Hematopoietic multipotent progenitor cell (in vitro differentiated cells): ENCODE results near the gene PPP1CA. TPM values are rescaled to one million over a fixed set of nuclear protein-coding genes. Genes with fewer than 3 reads are reported as not detected.
"Not testable (repeated sequence)": the region's sequence is repeated elsewhere in the genome, so short reads cannot be mapped to it uniquely, and the experiment has no call there.

ENCODE experiments used
- DNase-seq, 3 donors: peaks; one replicate each; pipeline ENCODE4 v3.0.0-alpha.2; 2011 to 2015; ENCODE audit warnings: low read depth in 2 of 3, low spot score in 2 of 3
- total RNA-seq: library from RNA; depleted of rRNA; stranded (reverse); fragments of >200 nt; gene quantifications from one replicate; pipeline ENCODE4 v1.2.3, GENCODE V29; 2012

The PPP1CA gene
- total RNA-seq, 1 donor = 328 TPM

DNA sequence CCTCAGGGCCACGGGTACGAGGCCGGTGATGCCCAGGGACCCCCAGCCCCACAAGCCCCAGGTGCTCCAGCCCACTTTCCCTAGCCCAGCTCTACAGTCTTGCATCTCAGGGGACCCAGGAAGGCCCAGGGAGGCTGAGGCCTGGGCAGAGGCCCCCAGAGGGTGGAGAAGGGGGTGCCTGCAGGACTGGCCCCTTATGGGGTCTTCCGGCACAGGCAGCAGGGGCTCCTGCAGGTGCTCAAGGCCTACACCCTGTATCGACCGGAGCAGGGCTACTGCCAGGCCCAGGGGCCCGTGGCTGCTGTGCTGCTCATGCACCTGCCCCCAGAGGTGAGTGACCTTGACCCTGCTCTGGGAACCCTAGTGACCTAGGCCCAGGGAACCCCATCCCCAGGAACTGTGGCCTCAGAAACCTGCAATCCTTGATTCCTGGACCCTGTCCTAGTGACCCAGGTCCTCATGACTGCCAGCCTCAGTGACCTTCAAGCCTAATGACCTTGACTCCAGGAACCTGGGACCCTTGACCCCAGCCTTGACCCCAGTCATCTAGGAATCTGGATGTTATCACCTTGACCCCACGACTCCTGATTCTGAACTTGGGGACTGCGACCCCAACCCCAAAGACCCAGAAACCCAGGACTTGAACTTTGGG lies 4.2 kb upstream of the PPP1CA start:
- DNase-seq = no peak

DNA sequence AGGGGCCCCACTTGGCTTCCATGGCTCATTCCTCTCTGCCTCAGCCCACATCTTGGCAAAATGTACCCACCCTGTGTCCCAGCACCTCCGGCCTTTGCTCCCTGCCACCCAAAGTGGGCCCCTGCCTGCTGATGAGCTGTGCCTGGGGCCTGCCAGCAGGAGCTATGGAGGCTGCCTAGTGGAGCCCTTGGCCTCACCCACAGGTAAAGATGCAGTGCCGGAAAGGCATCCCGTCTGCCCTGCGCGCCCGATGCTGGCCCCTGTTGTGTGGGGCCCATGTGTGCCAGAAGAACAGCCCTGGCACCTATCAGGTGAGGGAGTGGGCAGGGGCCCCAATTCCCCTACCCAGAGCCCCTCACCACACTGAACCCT lies 3.5 kb upstream of the PPP1CA start:
- no peak for DNase-seq

DNA sequence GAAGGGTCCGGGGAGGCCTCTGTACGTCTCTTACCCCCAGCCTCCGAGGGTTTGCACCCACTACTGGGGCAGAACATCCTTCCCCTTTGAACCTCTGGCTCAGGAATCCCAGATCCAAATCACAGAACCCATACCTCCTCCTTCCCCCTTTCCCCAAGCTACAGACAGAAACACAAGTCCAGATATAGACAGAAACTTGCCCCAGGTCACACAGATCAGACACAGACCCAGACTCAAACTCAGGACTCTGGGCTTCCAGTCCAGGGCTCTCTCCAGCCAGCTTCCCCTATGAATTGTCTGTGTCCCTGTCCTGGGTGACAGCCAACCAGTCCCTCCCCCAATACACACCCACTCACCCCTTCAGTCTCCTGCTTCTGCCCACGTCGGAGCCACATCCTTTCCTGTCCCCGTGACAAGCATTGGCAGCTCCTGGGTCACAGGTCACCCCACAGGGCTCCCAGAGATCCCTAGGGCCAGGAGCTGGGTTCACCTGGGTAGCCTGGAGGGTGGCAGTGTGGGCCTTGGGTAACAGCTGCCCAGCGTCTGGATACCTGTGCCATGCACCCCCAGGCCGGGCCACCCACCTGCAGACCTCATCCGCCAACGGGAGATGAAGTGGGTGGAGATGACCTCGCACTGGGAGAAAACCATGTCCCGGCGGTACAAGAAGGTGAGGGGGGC lies 3.0 kb upstream of the PPP1CA start:
- no peak for DNase-seq

DNA sequence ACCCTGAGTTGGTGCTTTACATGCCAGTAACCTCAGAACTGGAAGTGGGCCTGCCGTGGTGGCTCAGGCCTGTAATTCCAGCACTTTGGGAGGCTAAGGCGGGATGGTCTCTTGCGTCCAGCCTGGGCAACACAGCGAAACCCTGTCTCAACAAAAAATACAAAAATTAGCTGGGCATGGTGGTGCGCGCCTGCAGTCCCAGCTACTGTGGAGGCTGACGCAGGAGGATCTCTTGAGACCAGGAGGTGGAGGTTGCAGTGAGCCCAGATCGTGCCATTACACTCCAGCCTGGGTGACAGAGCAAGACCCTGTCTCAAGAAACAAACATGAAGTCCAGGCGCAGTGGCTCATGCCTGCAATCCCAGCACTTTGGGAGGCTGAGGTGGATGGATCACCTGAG lies 1.4 kb upstream of the PPP1CA start:
- DNase-seq = not testable (repeated sequence)

DNA sequence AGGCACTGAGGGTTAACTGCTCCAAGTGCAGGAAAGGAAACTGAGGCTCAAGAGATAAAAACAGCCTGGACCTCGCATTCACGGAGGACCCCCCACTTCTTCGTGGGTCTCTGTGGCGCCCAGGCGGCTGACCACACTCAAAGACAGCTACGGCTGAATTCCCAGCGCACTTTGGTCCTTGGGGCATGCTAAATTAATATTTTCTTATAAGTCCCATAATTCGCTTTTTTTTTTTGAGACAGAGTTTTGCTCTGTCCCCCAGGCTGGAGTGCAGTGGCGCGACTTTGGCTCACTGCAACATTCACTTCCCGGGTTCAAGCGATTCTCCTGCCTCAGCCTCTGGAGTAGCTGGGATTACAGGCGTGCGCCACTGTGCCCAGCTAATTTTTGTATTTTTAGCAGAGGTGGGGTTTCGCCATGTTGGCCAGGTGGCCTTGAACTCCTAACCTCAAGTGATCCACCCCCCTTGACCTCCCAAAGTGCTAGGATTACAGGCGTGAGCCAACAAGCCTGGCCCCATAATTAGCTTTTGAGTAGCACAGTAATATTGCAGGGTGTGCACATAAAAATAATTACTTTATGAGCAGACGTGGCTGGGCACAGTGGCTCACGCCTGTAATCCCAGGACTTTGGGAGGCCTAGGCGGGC lies 658 bp upstream of the PPP1CA start:
- DNase-seq = not testable (repeated sequence)

DNA sequence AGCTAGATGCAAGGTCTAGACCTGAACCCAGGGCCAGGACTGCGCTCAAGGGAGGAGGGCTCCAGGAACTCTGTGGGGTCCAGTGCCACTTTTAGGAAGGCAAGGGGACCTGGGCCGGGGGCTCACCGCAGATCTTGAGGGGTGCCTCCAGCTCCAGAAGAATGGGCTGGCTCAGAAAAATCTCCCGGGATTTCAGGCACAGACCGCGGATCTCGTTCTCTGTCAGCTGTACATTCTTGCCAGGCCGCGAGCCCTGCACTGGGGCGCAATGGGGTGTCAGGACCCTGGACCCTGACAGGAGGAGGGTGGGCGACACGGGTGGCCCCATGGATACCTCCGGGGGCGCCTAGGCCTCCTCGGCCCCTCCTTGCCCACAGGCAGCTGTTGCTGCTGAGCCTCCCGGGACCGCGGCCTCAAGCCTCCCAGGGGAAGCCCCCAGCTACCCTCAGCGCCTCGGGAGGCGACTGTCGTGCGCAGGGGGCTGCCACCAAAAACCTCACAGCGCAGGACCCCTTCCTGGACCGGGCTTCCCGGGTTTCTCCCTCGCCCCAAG lies 640 bp downstream of the PPP1CA start:
- no peak for DNase-seq

DNA sequence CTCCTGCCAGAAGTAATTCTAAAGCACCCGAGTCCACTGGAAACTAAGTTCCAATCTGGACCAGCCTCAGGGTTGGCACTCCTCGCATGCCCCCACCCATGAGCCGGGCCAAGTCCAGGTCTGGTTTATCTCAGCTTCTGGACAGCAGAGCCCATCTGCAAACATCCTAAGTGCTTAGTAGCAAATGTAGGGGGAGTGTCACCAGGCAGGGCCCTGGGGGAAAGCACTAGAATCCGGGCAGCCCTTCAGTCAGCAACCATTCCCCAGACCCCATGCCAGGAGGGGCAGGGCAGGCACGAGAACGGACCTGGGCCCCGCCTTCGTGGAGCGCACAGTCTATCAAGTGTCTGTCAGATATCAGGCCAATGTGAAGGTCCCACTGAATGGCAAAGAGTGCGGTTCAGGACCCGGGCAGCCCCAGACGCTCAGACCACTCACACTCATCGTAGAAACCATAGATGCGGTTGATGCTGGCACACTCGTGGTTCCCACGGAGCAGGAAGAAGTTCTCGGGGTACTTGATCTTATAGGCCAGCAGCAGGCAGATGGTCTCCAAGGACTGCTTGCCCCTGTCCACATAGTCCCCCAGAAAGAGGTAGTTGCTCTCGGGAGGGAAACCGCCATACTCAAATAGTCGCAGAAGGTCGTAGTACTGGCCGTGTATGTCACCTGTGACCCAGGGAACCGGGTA lies 1.3 kb downstream of the PPP1CA start:
- no peak for DNase-seq

DNA sequence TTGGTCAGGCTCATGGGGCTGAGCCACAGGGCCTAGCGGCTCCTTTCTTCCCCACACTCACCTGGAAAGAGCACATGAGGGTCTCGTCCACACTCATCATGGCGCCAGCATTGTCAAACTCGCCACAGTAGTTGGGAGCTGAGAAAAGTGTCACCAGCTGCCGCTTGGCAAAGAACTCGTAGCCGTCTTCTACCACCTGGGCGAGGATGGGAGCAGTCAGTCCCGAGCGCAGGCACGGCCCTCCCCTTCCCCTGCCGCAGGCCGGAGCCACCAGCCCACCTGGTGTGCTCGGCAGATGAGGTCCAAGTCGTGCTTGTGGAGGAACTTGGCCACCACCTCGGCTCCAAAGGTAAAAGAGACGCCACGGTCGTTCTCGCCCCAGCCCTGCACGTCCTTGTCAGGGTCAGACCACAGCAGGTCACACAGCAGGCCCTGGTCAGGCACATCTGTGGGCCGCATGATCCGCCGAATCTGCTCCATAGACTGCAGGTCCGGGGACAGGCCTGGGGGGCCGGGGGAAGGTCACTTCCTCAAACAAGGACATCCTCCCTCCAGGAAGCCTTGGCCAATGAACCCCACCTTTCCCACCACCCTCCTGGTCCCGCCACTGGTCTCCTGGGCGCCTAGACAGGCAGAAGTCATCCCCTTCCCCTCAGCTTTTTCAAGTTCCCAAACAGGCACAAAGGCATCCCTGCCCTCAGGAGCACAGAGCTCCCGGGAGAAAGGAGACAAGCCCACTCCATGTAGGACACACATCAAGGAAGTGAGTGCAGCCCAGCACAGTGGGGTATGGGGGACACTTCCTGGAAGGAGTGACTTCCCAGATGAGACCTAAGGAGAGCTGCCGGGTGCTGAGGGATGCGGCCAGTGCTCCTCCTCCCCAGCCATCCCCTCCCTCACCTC lies 2.7 kb downstream of the PPP1CA start:
- no peak for DNase-seq

DNA sequence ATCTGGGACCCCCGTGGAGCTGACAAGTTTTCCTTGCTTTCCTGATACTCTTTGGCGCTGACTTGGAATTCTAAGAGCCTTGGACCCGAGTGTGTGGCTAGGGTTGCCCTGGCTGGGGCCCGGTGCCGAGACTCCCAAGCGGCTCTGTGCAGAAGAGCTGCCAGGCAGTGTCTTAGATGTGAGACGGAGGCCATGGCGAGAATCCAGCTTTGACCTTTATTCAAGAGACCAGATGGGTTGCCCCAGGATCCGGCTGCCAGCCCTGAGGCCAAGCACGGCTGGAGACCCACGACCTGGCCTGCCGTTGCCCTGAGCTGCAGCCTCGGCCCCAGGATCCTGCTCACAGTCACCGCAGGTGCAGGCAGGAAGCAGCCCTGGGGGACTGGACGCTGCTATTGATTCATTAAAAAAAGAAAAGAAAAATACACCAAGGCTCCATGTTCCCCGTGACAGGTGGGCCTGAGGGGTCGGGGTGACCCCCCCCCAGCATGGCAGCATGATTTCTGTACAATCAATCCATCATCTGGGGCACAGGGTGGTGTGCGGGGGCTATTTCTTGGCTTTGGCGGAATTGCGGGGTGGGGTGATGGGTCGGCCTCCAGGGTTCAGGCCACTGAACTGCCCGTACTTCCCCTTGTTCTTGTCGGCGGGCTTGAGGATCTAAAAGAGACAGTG lies 3.5 kb downstream of the PPP1CA start:
- DNase-seq = no peak

DNA sequence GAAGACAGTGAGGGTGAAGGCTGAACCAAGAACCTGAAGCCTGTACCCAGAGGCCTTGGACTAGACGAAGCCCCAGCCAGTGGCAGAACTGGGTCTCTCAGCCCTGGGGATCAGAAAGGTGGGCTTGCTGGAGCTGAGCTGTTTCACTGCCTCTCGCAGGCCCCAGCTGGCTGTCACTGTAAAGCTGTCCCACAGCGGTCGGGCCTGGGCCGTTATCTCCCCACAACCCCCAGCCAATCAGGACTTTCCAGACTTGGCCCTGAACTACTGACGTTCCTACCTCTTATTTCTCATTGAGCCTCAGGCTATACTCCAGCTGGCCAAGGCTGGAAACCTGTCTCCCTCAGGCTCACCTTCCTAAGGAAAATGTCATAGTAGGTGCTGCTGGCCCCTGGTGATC lies 4.1 kb downstream of the PPP1CA start:
- DNase-seq = no peak

DNA sequence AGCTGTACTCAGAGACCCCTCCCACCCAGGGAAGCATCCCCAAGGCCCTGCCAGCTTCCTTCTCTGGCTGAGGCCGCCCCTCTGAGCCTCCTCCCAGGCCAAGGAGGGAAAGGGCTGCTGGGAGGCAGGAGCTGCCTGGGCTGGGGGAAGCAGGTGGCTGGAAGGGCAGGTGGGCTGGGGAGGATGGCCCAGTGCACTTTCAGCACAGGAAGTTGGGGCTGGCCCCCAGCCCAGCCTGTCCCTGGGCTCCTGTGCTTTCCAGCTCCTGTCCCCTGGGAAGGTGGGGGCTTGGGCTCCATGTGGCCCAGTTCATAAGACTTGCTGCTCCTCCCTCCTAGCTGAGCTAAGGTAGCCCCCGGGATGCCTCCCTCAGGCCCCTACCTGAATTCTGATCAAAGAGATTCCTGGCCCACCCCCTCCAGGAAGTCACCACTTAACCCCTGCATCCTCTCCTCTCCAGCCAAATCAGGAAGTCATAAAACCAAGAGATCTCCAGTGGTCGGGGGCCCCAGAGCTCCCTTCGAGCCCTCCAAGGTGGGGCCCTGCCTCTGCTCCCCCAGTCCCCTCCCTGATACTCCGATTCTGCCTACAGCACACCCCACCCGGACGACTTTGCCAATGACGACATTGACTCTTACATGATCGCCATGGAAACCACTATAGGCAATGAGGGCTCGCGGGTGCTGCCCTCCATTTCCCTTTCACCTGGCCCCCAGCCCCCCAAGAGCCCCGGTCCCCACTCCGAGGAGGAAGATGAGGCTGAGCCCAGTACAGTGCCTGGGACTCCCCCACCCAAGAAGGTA lies 4.9 kb downstream of the PPP1CA start:
- DNase-seq = peak in 1 of 3 donors; percentile 44

DNA sequence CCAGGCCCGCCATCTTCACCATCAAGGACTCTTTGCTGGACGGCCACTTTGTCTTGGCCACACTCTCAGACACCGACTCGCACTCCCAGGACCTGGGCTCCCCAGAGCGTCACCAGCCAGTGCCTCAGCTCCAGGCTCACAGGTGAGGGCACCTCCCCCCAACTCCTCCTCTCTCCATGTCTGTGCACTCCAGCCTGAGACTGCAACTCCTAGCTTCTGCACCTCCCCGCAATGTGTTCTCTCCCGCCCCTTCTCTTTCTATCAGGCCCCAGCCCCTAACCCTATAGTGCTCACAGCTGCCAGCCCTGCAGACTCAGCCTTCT lies 5.4 kb downstream of the PPP1CA start:
- no peak for DNase-seq

DNA sequence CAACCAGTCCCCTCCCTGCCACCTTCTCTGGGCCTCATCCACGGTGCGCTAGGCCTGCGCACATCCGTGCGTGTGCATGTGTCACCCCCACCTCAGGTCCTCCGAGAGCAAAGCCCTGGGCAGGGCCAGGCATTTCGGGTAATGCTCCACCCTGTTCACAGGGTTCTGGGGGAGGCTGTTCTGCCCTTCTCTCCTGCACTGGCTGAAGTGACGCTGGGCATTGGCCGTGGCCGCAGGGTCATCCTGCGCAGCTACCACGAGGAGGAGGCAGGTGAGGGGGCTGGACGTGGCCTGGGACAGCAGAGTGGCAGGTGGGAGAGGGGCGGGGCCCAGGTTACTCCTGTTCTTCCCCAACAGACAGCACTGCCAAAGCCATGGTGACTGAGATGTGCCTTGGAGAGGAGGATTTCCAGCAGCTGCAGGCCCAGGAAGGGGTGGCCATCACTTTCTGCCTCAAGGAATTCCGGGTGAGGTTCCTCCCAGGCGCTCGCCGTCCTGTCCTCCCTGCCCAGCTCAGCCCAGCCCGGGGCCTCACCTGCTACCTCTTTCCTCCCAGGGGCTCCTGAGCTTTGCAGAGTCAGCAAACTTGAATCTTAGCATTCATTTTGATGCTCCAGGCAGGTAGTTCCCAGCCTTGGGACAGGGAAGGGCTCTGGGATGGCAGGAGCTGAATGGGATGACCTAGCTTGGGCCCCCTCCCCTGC lies 6.0 kb downstream of the PPP1CA start:
- DNase-seq = no peak

DNA sequence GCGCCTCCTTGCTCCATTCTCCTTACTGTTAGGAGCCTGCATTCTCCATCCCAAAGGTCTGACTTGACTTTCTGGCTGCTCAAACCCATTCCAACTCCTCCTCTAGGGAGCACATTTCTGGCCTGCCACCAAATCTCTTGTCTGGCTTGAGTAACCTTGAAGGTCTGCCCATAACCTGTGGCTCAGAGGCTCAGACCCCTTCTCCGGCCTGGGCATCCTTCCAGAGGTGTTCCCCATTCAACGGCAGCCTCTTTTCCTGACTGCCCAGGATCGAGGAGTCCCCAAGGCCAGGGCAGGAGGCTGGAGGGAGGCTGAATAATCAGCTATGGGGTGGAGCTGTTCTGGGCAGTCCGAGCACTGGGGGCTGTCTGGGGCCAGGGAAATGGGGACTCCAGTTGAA lies 7.7 kb downstream of the PPP1CA start:
- DNase-seq = no peak

DNA sequence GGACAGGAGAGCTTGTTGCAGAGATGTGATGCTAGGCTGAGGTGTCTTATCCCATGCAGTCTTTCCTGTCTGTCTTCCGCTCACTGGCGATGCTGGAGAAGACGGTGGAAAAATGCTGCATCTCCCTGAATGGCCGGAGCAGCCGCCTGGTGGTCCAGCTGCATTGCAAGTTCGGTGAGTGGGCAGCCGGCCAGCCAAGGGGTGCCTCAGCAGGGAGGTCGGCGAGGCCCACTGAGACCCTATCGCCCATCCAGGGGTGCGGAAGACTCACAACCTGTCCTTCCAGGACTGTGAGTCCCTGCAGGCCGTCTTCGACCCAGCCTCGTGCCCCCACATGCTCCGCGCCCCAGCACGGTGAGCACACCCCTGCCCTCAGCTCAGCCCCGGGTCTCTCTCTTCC lies 8.2 kb downstream of the PPP1CA start:
- DNase-seq = no peak

DNA sequence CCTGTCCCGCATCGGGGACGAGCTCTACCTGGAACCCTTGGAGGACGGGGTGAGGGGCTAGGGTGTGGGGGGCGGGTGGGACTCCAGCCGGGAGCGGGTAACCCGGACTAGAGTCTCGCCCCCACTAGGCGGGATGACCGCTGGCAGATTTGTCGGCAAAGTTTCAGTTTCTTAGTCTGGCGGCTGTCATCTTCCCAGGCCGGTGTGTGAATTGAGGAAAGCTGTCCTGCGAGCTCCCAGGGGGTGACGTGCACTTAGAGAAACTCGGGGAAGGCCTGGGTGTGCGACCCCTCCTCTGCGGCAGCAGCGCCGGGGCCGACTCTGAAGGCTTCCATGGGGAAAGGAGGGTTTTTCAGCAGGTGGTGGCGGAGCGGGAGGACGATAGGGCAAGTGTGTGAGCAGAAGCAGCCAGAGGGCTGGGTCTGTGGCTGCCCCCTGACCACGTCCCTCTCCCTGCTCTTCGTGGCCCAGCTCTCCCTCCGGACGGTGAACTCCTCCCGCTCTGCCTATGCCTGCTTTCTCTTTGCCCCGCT lies 9.4 kb downstream of the PPP1CA start:
- DNase-seq = no peak

DNA sequence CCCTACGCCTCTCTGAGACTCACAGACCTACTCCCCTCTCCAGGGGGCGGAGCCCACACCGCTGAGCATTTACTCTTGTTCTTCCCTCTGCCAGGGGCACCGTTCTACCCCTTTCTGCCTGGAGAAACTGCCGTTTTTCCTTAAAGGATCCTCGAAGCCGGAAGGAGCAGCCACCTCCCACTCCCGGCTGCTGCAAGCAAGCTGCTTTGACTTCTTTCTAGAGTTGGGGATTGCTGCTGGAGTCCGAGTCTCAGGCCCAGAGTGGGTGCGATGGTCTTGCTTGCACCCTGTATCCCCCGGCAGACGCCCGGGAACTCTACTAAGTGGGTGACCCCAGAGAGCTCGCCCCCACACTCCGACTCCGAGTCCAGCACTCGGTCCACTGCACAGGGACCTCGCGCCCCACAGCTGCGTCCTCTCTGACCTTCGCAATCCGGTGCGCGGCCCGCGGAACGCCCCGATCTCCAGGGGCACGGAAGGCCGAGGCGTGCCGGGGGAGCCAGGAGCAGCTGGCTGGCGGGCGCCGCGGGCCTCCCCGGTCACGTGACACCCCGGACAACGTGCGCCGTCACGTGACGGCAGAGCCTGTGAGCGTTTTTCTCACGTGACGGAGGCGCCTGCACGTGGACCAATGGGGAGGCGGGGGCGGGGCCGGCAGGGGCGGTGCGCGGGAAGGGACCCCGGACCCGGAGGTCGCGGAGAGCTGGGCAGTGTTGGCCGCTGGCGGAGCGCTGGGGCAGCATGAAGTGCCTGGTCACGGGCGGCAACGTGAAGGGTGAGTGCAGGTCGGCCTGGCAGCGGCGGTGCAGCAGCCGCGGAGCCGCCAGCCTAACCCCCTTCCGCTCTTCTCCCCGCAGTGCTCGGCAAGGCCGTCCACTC lies 10.1 kb downstream of the PPP1CA start, which contains the start of gene RAD9A:
Gene RAD9A, plus strand, starts transcription at position 683 of the 879 bp plus-strand sequence. Its CDS starts 59 bp downstream, at position 742.
- DNase-seq = peak; percentile 84 to 95 (median 95)
